ENCODE results near the gene KRTAP10-1. TPM values are rescaled to one million over a fixed set of nuclear protein-coding genes. Genes with fewer than 3 reads are reported as not detected.
A peak's percentile ranks its signal among the peaks of the same experiment; 100 is the strongest.

KRTAP10-1 gene
- polyA plus RNA-seq, 10 donors: not detected

DNA sequence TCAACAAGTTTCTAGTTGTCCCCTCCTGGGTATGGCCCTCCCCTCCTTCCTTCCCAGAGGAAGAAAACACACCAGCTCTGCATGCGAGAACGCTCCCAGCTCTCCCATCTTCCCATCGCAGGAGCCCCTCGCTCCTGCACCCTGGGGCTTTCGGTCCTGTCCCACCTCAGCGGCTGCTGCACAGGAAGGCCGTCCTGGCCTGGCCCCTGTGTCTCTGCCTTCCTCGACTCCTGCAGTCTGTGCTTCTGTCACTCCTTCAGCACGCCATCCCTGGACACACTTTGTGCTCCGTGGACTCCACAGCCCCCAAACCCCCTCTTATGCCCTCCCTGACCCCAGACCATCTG lies 23.2 kb downstream of the KRTAP10-1 start:
- no peak for DNase-seq

DNA sequence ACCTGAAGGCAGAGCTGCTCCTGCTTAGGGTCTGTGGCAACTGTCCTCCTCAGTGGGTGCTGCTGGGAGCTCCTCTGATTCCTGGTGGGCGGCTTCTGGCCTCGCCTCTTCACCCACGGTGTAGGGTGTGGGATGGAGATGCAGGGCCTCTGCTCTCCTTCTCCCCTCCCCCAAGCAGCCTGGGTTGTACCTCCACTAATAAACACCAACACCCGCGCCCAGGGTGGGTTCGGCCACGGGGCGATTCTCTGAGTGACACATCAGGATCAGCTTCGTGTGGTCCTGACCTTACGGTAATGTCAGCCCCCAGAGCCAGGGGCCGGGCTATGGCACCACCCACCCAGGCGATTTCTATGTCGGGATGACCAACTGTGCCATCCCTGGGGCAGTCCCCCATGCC lies 23.7 kb downstream of the KRTAP10-1 start:
- DNase-seq: no peak

DNA sequence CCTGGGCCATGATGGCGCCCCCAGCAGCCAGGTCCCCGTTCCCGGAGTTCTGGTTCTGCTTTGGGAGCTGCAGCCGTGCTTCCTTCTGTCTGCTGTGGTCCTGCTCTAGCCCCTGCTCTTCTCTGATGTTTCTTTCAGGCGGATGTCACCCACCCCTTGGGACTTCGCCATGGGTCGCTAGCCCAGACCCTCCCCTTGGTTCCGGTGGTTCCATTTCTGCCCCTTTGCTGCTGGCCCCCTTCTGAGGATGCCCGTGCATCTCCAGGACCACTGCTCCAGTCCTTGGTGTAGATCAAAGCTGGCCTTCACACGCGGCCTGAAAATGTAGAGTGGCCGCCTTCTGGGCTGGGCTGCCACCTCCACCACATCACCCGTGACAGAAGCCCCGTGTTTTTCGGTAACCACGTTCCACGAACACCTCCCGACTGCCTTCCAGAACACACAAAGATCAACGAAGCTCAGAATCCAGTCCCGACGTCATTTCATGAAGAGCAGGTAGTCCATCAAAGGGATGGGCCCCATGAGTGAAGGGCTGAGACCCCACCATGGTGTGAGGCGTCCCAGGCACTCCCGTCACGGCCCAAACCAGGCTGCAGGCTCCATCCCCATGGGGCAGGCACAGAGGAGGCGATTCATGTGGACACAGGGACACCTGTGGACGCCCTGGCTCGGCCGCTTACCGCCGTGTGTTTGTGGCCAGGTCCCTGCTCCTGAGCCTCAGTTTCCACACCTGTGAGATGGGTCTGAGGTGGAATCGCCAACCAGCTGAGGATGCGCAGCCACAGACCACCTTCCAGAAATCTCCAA lies 24.4 kb downstream of the KRTAP10-1 start:
- DNase-seq: no peak

DNA sequence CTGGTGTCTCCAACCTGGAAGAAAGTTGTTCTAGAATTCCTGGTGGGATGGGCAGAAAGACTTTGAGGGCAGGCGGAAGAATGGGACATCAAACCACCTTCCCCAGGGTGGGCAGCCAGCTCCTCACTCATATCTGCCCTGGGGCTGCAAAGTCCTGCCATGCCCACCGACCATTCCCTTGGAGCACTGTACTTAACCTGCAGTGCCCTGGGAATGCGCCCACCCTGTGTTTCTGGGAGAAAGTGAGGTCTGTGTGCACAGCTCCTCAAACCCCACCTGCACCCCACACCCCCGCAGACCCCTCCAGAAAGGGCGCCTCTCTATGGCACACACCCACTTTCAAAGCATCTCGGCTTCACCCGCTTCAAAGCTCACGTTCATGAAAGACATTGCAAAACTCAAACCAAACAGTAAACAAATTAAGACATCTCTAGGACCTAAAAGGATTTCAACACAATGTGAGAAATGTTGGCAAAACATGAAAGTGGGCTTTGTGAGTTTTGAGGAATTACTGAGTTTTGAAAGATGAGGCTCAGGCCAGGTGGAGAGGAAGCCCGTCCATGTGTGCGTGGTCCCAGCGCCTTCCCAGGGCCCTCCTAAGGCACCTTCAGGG lies 25.1 kb downstream of the KRTAP10-1 start:
- no peak for DNase-seq

DNA sequence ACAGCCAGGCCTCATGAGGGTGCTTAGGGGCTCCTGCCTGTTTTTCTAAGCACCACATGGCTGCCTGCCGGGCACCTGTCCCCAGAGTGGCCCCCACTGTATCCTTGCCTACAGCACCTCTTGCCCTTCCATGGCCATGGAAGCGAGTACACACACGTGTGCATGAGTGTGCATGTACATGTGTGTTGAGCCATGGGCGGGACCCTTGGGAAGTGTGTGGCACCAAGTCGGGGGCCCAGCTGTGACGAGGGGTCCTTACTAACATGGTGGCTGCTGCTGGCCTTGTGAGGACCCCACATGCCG lies 25.8 kb downstream of the KRTAP10-1 start:
- DNase-seq: no peak

DNA sequence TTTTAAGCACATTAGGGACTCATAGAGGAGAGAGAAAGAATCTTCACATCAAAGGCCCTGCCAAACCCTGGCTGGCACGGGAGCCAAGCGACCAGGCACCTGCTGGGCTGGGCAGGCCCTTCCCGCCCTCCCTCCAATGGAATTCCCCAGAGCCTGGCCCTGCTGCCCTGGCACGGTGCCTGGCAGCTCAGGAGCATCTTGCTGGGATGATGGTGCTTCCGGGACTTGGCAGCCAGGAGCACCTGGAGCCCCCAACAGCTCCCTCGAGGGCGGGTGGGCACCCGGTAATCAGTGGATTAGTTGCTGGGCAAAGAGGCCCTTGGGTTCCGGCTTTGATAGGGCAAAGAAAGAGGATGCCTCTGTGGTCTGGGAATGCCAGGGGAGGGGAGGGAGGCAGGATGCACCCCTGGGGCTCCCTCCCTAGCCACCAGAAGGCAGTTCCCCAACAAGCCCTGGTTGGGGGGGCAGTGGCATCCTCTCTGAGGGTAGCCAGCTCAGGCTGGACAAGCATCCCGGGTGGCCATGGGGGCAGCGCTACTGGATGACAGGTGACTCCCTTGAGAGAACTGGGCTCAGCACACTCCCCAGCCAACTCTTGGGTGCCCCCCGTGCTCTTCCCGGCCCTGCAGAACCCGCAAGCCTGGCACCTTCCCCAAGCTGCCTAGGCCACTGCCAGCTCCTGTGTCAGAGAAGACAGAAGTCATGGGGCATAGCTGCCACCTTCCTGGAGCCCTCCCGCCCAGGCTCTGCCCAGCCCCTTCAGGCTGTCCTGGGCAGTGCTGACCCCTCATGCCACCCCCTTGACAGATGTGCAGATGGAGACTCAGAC lies 26.4 kb downstream of the KRTAP10-1 start:
- no peak for DNase-seq

DNA sequence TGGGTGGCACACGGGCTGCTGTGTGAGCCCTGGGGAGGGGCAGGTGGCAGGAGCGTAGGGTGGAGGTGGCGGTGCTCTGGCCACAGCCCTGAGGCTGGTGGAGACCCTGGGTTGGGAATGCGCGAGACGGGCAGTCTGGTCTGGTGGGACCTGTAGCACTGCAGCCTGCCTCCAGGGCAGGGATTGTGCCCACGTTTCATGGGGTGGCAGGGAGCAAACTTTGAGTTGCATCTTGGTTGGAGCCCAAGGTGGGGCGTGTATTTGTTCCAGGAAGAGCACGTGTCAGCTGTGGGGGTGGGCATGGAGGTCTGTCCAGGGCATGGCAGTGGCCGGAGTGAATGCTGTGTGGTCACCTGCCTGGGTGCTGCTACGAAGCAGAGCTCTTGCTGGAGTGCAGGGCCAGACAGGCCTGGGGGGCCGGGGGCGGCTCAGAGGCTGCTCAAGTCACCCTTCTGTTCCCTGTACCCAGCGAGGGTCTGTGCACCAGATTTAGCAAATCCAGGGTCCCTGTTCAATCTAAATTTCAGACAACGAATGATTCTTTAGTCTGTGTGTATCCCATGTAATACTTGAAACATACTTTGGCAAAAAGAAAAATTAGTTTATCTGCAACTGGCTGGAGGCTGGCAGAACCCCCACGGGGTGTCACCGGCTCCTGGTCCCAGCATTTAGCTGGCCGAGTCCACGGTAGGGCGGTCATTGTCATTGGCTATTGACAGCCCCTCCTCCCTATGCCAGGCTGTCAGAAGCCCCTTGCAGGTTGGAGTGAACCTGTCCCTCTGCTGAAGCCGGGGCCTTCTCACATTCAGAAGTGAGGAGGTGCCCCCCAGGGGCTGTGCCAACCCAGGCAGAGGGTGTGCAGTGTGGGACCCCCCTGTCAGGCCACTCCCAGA lies 27.3 kb downstream of the KRTAP10-1 start:
- DNase-seq: no peak

DNA sequence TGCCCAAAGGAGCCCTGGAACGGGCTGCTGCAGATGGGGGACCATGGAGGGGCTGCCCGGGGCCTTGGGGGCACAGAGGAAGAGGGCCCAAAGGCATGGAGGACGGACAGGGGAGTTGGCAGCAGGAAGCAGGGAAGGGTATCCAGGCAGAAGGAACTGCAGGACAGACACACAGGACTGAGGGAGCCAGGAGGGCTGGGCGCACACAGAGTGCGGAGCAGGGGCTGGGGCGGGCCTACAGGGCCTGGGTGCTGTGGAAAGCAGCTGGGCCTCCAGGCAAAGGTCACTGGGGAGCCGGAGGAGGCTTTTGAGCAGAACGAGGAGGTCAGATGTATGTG lies 28.1 kb downstream of the KRTAP10-1 start:
- no peak for DNase-seq

DNA sequence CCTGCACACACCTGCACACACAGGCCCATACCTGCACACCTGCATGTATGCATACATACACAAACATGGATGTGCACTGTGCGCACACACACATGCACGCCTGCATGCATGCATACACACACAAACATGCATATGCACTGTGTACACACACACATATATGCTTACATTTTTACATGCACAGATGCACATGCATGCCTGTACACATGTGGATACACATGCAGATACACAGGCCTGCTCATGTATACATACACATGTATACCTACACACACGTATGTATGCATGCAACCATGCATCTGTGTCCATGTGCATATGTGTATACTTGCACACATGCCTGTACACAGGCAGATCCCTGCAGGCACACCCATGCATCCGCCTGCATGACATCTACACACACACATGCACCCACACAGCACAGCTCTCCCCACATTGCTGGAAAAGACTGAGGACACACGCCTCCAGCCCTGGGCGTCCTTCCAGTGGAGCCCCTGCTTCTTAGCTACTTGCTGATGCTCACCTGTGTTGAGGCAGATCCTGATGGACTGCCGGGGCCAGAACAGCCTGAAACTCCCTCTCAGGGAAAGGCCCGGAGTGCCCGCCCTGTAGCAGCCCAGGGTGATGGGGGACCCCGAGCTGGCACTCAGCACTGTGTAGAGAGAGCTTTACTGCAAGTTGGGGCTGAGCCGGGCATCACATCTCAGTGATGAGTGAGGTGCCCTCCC lies 28.6 kb downstream of the KRTAP10-1 start:
- DNase-seq: no peak

DNA sequence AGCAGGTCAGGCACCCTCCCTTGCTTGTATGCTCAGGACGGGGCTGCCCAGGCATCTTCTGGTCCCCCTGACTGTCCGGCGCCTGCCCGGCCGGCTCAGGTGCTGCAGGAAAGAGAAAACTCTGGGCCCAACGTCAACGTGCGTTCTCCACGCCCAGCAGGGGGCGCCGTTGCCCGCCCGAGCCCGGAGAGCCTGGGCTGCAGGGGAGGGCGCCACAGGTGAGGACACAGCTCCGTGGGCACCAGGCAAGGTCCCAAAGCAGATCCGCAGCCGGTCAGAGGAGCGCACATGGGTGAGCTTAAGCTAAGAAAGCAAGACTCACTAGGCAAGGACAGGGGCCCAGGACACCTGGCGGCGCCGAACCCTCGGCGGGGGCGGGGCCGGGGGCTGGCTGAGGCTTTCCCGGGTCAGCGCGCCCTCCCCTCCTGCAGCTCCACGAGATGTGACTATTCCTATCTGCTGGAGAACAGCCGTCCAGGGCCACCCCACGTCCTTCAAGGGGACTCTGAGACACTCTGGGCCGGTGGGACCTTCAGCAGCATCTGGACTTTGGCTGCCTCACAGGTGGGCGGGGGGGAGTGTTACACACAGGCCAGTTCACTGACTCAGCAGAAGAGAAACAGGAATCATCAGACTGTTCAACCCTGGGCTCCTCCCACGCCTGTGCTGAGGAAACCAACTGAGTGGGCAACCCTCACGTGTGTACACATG lies 29.3 kb downstream of the KRTAP10-1 start:
- DNase-seq: peak in 2 of 3 donors; percentile 38 to 62

DNA sequence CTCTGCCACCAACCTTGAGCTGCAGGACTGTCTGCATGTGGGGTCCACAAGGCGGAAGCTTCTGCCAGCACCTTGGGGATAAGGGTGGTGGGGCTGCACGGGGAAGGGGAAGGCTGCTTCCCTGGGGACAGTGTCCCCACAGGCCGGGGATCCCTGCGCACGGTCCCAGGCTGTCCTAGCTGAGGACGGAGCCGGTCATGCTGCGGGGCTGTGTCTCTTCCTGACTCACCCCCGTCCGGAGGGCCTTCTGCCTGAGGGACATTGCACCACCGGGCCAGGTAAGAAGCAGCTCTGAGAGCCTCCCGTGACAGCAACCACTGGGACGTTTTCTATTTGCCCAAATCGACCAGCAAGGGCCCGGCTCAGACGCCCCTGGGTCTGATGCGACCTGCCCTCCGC lies 29.9 kb downstream of the KRTAP10-1 start:
- no peak for DNase-seq

DNA sequence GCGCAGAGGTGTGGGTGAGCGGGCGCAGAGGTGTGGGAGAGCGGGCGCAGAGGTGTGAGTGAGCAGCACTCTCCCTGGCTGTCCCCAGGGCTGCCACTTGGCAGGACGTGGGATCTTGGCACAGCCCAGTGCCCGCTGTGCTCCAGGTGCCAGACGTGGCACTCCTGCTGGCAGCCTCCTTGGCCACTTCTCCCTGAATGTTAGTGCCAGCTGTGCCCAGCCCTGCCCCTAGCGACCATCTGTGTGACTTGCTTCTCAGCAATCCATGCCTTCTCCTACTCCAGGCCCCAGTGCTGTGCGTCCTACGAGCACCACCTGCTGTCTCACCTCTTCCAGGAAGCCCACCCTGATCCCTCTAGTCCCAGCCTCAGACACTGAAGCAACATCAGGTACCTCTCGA lies 30.5 kb downstream of the KRTAP10-1 start:
- DNase-seq: no peak

DNA sequence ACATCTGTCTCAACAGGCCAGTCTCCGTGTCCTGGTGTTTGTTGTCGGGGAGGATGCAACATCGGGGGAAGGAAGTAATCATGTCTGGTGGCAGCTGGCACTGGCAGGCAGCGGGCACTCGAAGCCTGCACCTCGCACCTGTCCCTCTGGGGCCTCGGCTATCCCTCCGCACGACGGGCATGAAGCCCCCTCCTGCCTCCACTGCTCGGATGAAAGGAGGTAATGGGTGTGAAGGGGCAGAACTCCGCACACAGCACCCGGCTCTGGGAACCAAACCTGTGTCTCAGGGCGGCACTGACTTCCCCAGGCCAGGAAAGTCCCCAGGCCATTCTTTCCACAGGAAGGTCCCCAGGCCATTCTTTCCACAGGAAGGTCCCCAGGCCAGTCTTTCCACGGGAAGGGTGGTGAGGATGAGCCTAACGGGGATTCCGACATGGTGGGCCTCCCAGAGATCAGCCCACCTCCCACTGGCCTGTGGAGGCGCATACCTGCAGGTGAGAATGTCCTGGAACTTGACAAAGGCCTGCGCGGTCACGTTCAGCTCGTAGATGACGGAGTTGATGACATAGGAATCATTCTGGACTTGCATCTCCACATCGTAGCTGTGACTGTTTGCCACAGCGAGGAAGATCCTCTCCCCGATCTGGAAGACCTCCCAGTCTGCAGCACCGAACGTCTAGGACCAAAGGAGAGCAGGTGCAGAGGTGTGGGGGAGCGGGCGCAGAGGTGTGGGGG lies 31.1 kb downstream of the KRTAP10-1 start:
- no peak for DNase-seq

DNA sequence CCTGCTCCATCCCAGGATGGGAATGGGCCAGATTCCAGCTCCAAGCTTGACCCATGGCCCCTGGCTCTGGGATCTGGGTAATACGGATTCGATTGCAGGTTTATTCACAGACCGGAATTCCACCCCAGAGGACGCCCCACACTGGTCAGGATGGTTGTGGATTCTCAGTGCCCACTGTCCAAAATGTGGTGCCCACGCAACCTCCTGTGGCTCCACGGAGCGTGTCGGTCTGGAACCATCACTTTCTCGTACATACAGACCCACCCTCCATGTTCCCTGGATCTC lies 31.6 kb downstream of the KRTAP10-1 start:
- no peak for DNase-seq

DNA sequence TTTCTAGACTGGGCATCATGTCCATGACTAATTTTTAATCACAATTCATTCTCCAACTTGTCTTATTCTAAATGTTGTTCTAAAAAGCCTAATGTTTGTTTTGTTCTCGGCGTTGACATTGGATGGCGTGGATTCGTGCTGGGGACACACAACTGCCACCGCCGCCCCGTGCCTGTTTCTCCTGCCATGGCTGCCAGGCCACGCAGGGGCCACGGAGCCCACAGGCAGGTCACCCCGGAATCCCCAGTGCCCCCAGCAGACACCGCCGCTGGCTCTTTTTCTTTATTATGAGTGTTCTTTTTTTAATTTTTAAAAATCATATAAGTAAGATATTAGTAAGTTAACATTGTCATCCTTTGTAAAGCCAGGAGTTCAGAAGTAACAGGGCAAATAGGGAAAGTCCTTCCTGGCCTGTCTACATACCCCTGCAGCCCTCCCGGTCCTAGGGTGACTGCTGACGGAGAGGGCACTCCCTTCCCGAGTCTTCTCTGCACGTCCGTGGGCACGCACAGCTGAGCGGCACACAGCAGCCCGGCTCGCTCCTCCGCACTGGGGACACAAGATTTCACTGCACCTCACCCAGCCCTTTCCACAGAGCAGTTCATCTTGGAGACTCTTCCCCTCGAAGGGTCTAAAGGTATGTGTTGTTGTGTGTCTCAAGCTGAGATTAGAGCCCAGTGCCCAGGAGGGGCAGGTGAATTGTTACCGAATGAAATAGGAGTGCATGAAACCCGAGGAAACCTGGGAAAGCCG lies 32.1 kb downstream of the KRTAP10-1 start:
- no peak for DNase-seq

DNA sequence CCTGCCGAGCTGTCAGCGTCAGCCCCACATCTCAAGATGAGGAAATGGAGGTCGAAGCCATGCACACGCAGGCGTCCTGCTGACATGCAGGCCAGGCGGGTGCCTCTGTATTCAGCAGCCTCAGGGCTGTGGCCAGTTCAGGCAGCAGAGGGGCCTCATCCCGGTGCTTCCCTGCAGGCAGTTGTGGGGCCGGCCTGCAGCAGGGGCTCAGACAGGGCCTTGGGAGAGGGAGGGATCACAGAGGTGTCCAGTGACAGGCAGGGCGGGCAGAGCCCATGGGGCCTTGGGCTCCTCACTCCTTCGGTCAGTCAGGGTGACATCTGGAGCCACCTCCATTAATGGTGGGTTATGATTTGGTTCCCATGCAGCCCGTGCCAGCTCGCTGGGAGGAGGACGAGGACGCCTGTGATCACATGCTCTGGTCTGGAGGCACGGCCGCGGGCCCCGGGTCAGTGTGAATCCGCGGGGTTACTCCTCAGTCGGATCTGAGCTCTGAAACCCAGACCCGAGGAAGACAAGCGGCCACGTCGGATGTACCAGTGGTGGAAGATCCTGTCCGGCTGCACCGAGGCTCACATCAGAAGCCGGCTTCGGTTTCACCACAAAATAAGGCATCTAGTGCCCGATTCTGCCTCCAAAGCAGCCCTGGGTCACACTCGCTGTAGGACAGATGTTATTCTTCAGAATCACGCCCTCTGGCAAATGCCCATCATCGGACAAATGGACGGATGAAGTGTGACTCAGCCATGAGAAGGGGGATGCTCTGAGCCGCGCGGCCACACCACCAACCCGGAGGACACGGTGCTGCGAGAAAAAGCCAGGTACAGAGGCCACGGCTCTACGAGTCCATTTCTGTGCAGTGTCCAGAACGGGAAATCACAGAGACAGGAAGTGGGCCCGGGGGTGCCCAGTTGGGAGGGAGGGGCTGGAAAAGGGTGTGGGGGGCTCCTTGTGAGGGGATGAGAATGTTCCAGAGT lies 33.4 kb downstream of the KRTAP10-1 start:
- no peak for DNase-seq

DNA sequence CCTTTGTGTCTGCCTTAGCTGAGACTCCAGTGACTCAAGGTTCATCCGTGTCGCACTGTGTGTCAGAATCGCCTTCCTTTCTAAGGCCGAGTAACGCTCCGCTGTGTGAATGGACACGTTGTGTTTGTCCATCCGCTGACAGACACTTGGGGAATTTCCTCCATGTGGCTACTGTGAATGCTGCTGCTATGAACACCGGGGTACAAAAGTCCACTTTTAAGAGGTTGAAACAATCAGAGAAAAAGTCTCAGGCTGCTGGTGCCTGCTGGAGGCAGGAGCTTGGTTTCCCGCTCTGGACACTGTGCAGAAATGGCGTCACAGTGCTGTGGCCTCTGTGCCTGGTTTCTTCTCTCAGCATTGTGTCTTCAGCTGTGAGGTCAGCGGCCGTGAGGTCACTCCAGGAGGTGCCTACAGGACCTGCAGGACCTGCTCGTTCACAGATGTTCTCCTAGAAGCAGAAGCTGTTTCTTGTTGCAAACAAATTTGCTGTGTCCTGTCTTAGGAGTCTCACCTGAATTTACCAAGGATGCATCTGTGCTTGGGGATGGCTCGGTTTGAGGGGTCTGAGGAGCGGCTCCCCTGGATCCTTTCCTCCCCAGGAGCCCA lies 34.2 kb downstream of the KRTAP10-1 start:
- DNase-seq: no peak

DNA sequence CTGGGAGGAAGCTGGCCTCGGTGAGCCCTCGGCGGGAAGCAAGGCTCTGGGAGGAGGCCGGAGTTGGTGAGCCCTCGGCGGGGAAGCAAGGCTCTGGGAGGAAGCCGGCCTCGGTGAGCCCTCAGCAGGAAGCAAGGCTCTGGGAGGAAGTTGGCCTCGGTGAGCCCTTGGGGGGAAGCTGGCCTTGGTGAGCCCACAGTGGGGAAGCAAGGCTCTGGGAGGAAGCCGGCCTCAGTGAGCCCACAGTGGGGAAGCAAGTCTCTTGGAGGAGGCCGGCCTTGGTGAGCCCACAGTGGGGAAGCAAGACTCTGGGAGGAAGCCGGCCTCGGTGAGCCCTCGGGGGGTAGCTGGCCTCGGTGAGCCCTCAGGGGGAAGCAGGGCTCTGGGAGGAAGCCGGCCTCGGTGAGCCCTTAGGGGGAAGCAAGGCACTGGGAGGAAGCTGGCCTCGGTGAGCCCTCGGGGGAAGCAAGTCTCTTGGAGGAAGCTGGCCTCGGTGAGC lies 36.0 kb downstream of the KRTAP10-1 start:
- DNase-seq: no peak

Data from muscle of back (tissue), 11 donors.